Skeletal muscle satellite cell (primary cell): ENCODE results near the gene TSPEAR.

Experiments used
- H3K27me3 ChIP-seq: 2 replicates; pipeline ENCODE4 v1.7.0; 2013; ENCODE audit warnings: low read length; ENCODE audit not compliant: control insufficient read depth, insufficient read depth
- H3K36me3 ChIP-seq: 2 replicates; pipeline ENCODE4 v1.7.0; 2013; ENCODE audit warnings: mild to moderate bottlenecking, control low read depth, low read length; ENCODE audit not compliant: insufficient read depth
- H3K4me1 ChIP-seq: 2 replicates; pipeline ENCODE4 v1.7.0; 2013; ENCODE audit warnings: low read length; ENCODE audit not compliant: control insufficient read depth, insufficient read depth
- H3K4me2 ChIP-seq: 2 replicates; pipeline ENCODE4 v1.7.0; 2013; ENCODE audit warnings: mild to moderate bottlenecking, low read length
- H3K4me3 ChIP-seq: 2 replicates; pipeline ENCODE4 v1.7.0; 2013; ENCODE audit warnings: low read length
- H3K9ac ChIP-seq: 2 replicates; pipeline ENCODE4 v1.7.0; 2013; ENCODE audit warnings: mild to moderate bottlenecking, low read depth, low read length, moderate library complexity
- H3K9me3 ChIP-seq: replicated peaks from 2 replicates; pipeline ENCODE4 v1.7.0; 2013; ENCODE audit warnings: mild to moderate bottlenecking, control low read depth, low read length

The TSPEAR gene

GRCh38 chr21:44728716-44729115 is 17.3 kb upstream of the TSPEAR start:
- Histone ChIP-seq H3K4me2 (no peak overlapping the region), H3K27me3 (peaks cover 62% of the 10 kb centered on the region), H3K36me3 (no peaks in the 10 kb centered on the region), H3K9me3 (no peaks in the 10 kb centered on the region), H3K4me3 (no peak overlapping the region), H3K9ac (no peak overlapping the region), H3K4me1 (no peaks in the 10 kb centered on the region)

- no peak overlapping the region for H3K4me2 ChIP-seq
- no peak overlapping the region for H3K9ac ChIP-seq
- H3K27me3 ChIP-seq, result peaks cover 62% of the 10 kb centered on the region
These were observed 16.4 kb upstream of the TSPEAR start for GRCh38 chr21:44727757-44728156.

GRCh38 chr21:44727321-44727720 is 15.9 kb upstream of the TSPEAR start:
- peaks cover 62% of the 10 kb centered on the region for H3K27me3 ChIP-seq
- no peak overlapping the region for H3K4me2 ChIP-seq
- H3K9me3 ChIP-seq, result no peaks in the 10 kb centered on the region
- no peaks in the 10 kb centered on the region for H3K4me1 ChIP-seq
- H3K4me3 ChIP-seq, result no peak overlapping the region
- no peaks in the 10 kb centered on the region for H3K36me3 ChIP-seq
- no peak overlapping the region for H3K9ac ChIP-seq

More at GRCh38 chr21:44727757-44728156, 16.4 kb upstream of the TSPEAR start:
- H3K4me1 ChIP-seq, result no peaks in the 10 kb centered on the region
- no peak overlapping the region for H3K4me3 ChIP-seq
- no peaks in the 10 kb centered on the region for H3K36me3 ChIP-seq
- no peaks in the 10 kb centered on the region for H3K9me3 ChIP-seq

DNA sequence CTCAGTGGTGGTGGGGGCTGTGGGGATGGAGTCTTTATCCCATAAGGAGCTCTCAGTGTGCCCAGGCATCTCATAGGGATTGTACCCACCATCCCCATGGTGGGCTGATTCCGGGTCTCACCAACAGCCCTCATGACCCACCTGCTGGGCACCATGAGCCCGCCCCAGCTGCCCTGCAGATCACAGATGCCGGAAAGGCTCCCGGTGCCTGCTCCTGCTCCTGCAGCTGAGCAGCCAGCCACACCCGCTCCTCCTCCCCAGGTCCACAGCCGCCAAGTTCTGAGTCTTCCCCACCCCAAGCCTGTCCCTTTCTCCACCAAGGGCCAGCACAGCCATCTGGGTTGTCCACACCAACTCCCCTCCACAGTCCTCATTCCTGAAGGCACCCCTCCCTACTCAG is 15.5 kb upstream of the TSPEAR start:
- Histone ChIP-seq H3K4me1 (no peaks in the 10 kb centered on the region), H3K4me3 (no peak overlapping the region), H3K9ac (no peak overlapping the region), H3K4me2 (no peak overlapping the region), H3K27me3 (peaks cover 57% of the 10 kb centered on the region), H3K9me3 (no peaks in the 10 kb centered on the region), H3K36me3 (no peaks in the 10 kb centered on the region)

- H3K9me3 ChIP-seq, result no peaks in the 10 kb centered on the region
- no peak overlapping the region for H3K9ac ChIP-seq
- no peak overlapping the region for H3K4me2 ChIP-seq
- no peaks in the 10 kb centered on the region for H3K4me1 ChIP-seq
- peaks cover 55% of the 10 kb centered on the region for H3K27me3 ChIP-seq
- no peaks in the 10 kb centered on the region for H3K36me3 ChIP-seq
- H3K4me3 ChIP-seq, result no peak overlapping the region
These were observed 13.6 kb upstream of the TSPEAR start for GRCh38 chr21:44724926-44725325.

- H3K27me3 ChIP-seq, result peaks cover 58% of the 10 kb centered on the region
- H3K9me3 ChIP-seq, result no peaks in the 10 kb centered on the region
- H3K4me2 ChIP-seq, result no peak overlapping the region
- H3K4me3 ChIP-seq, result no peak overlapping the region
- no peak overlapping the region for H3K9ac ChIP-seq
- no peaks in the 10 kb centered on the region for H3K4me1 ChIP-seq
- H3K36me3 ChIP-seq, result no peaks in the 10 kb centered on the region
These were observed 12.8 kb upstream of the TSPEAR start for GRCh38 chr21:44724196-44724595.

- Histone ChIP-seq H3K36me3 (no peaks in the 10 kb centered on the region), H3K4me1 (no peaks in the 10 kb centered on the region), H3K9ac (no peak overlapping the region), H3K4me3 (no peak overlapping the region), H3K27me3 (peaks cover 65% of the 10 kb centered on the region), H3K9me3 (no peaks in the 10 kb centered on the region), H3K4me2 (no peak overlapping the region)
These were observed 12.1 kb upstream of the TSPEAR start for GRCh38 chr21:44723177-44724131.

GRCh38 chr21:44722731-44723130 is 11.4 kb upstream of the TSPEAR start:
- H3K9ac ChIP-seq, result no peak overlapping the region
- no peaks in the 10 kb centered on the region for H3K9me3 ChIP-seq
- no peak overlapping the region for H3K4me3 ChIP-seq
- no peaks in the 10 kb centered on the region for H3K4me1 ChIP-seq
- no peaks in the 10 kb centered on the region for H3K36me3 ChIP-seq
- H3K4me2 ChIP-seq, result no peak overlapping the region
- peaks cover 73% of the 10 kb centered on the region for H3K27me3 ChIP-seq

DNA sequence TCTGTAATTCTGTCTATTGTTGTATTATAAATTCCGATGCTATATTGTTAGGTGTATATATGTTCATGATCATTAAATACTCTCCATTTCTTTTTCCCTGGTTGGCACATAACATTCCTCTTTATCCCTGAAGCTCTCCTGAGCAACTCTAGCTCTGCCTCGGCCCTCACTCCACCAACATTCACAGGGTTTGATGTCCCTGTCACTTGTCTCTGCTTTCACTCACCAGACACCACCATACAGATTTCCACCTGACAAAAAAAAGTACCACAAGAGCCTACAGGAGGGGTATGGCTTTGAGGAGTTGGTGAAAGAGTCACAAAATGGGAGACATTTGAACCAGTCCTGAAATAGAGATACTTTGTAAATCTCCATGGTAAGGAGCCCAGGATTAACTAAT is 8.8 kb upstream of the TSPEAR start:
- peaks cover 76% of the 10 kb centered on the region for H3K27me3 ChIP-seq
- no peak overlapping the region for H3K4me2 ChIP-seq

GRCh38 chr21:44718571-44718970 is 7.2 kb upstream of the TSPEAR start:
- no peak overlapping the region for H3K4me2 ChIP-seq
- H3K9me3 ChIP-seq, result no peaks in the 10 kb centered on the region
- H3K9ac ChIP-seq, result no peak overlapping the region
- H3K4me3 ChIP-seq, result no peak overlapping the region
- no peaks in the 10 kb centered on the region for H3K36me3 ChIP-seq
- no peaks in the 10 kb centered on the region for H3K4me1 ChIP-seq
- H3K27me3 ChIP-seq, result peaks cover 80% of the 10 kb centered on the region

More for the DNA sequence above, 8.8 kb upstream of the TSPEAR start:
- no peak overlapping the region for H3K4me3 ChIP-seq
- no peaks in the 10 kb centered on the region for H3K4me1 ChIP-seq
- no peaks in the 10 kb centered on the region for H3K36me3 ChIP-seq
- H3K9me3 ChIP-seq, result no peaks in the 10 kb centered on the region
- no peak overlapping the region for H3K9ac ChIP-seq

DNA sequence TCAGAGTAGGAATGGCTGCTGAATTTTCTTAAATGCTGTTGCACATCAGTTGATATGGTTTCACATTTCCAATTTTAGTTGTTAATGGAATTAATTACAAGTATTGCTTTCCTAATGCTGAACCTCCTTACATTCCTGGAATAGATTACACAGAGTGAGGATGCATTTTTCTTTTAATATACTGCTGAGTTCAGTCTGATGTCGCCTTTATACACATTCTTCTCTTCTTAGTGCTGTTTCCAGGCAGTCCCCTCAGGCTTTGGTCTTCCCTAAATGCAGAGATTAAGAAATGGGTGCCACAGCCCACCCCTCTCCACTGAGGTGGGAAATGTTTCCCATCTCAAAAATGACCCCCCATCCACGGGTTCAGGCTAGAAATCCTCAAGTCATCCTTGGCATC is 6.7 kb upstream of the TSPEAR start:
- Histone ChIP-seq H3K36me3 (no peaks in the 10 kb centered on the region), H3K27me3 (peaks cover 80% of the 10 kb centered on the region), H3K9ac (no peak overlapping the region), H3K4me3 (no peak overlapping the region), H3K9me3 (no peaks in the 10 kb centered on the region), H3K4me1 (no peaks in the 10 kb centered on the region), H3K4me2 (no peak overlapping the region)

DNA sequence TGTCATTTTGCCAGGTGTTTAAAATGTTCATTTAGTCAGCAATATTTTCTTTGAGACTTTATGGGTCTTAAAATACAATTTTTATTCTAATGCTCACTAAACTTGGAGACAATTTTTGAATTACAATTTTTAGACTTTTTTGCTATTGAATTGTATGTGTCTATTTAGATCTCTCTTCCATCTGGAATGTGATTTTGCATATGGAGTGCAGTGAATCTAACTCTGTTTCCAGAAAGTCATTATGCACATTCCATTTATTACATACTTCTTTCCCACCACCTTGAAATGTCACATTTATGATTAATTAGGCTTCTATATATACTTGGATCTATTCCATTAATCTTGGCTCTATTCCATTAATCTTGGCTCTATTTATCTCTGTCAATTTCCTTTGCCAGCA is 5.6 kb upstream of the TSPEAR start:
- Histone ChIP-seq H3K4me3 (no peak overlapping the region), H3K36me3 (no peaks in the 10 kb centered on the region), H3K9ac (no peak overlapping the region), H3K27me3 (peaks cover 83% of the 10 kb centered on the region), H3K4me1 (no peaks in the 10 kb centered on the region), H3K9me3 (no peaks in the 10 kb centered on the region), H3K4me2 (no peak overlapping the region)
